Stimulated activated naive CD8-positive, alpha-beta T cell treated with anti-CD3 and anti-CD28 coated beads, Interleukin-15, Interleukin-2, amounts not matched to agents 100 ng/mL and 50 ng/mL, for 24 hours (primary cell): ENCODE measurements around the gene TNS2.
"Not testable (repeated sequence)": the region's sequence is repeated elsewhere in the genome, so short reads cannot be mapped to it uniquely, and the experiment has no call there.

Source experiments
- H3K27ac Mint-ChIP-seq: one replicate; pipeline ENCODE4 v1.8.0; 2021; ENCODE audit warnings: mild to moderate bottlenecking, mixed read lengths
- H3K27me3 Mint-ChIP-seq: one replicate; pipeline ENCODE4 v1.8.0; 2021; ENCODE audit warnings: mixed read lengths
- H3K36me3 Mint-ChIP-seq: one replicate; pipeline ENCODE4 v1.8.0; 2021; ENCODE audit warnings: low read depth, mixed read lengths
- H3K4me1 Mint-ChIP-seq: one replicate; pipeline ENCODE4 v1.8.0; 2021; ENCODE audit warnings: low read depth, mixed read lengths
- H3K4me3 Mint-ChIP-seq: one replicate; pipeline ENCODE4 v1.8.0; 2021; ENCODE audit warnings: mild to moderate bottlenecking, mixed read lengths
- H3K9me3 Mint-ChIP-seq: one replicate; pipeline ENCODE4 v1.8.0; 2021; ENCODE audit warnings: mixed read lengths

Gene TNS2

DNA sequence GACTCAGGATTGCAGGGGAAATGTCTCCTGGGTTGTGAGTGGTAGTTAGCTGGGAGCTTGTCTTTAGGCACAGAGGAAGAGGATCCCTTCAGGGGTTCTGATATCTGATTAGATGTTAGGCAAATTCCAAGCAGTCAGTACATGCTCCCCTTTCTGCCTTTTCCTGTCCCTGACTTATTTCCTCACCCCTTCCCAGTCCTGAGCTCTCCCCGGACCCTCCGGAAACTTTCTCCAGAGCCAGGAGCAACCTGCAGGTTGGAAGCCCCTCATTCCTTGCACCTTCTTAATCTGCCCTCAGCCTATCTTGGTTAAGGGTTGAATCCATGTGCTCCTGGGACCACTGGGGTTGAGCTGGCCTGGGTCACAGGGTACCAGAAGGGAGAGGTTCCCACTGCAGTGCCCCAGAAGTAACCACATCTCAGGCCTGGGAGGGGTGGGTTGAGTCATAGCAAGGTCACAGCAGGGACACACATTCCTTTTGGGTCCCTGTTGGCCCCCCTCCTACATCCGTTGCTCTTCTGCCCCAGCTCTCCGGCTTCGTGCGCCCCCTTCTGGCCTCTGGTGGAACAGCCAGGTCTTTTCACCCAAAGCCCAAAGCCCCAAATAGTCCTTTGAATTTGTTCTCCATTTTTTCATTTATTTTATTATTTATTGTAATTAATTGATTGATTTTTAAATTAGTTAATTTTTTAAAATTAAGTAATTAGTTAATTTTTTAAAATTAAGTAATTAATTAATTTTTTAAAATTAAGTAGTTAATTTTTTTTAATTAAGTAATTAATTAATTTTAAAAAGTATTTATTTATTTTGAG is 49.4 kb downstream of the TNS2 start:
- Mint-ChIP-seq H3K36me3 (no peaks in the 10 kb centered on the region), H3K4me3 (peak overlapping the region; percentile 82), H3K27ac (peak overlapping the region; percentile 92), H3K27me3 (no peaks in the 10 kb centered on the region), H3K9me3 (no peaks in the 10 kb centered on the region), H3K4me1 (peaks cover 66% of the 10 kb centered on the region)

GRCh38 chr12:53100466-53101151 is 50.7 kb downstream of the TNS2 start:
- H3K9me3 Mint-ChIP-seq: no peaks in the 10 kb centered on the region
- no peaks in the 10 kb centered on the region for H3K27me3 Mint-ChIP-seq
- H3K4me1 Mint-ChIP-seq: peaks cover 69% of the 10 kb centered on the region
- no peaks in the 10 kb centered on the region for H3K36me3 Mint-ChIP-seq
- no peak overlapping the region for H3K4me3 Mint-ChIP-seq
- H3K27ac Mint-ChIP-seq: no peak overlapping the region

DNA sequence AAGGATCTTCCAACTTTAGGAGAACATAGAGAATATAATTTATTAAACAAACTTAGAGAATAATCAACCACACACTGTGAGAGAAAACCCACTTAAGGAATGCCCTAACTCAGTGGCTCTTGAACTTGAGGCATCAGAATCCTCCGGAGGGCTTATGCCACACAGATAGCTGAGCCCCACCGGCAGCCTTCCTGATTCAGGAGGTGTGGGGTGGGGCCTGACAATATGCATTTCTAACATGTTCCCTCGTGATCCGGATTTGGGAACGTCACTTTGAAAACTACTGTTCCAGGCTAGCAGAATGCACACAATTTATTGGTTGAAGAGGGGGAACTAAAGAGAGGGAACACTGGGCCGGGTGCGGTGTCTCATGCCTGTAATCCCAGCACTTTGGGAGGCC is 51.4 kb downstream of the TNS2 start:
- H3K4me3 Mint-ChIP-seq: no peak overlapping the region
- no peaks in the 10 kb centered on the region for H3K9me3 Mint-ChIP-seq
- no peaks in the 10 kb centered on the region for H3K36me3 Mint-ChIP-seq
- H3K27me3 Mint-ChIP-seq: no peaks in the 10 kb centered on the region
- peak overlapping the region; percentile 45 for H3K27ac Mint-ChIP-seq
- peaks cover 66% of the 10 kb centered on the region for H3K4me1 Mint-ChIP-seq

- peaks cover 57% of the 10 kb centered on the region for H3K4me1 Mint-ChIP-seq
- no peaks in the 10 kb centered on the region for H3K9me3 Mint-ChIP-seq
- H3K27ac Mint-ChIP-seq: peak overlapping the region; percentile 75
- no peaks in the 10 kb centered on the region for H3K27me3 Mint-ChIP-seq
- no peak overlapping the region for H3K4me3 Mint-ChIP-seq
- H3K36me3 Mint-ChIP-seq: no peaks in the 10 kb centered on the region
Observed at GRCh38 chr12:53101931-53102781, 52.3 kb downstream of the TNS2 start.

- H3K27me3 Mint-ChIP-seq: no peaks in the 10 kb centered on the region
- H3K4me3 Mint-ChIP-seq: peak within 1 kb of the TSS; percentile 45
- peaks cover 49% of the 10 kb centered on the region for H3K4me1 Mint-ChIP-seq
- H3K27ac Mint-ChIP-seq: peak within 1 kb of the TSS; percentile 91
- no peaks in the 10 kb centered on the region for H3K9me3 Mint-ChIP-seq
- no peaks in the 10 kb centered on the region for H3K36me3 Mint-ChIP-seq
Observed at GRCh38 chr12:53102883-53103807, 53.3 kb downstream of the TNS2 start, which contains the start of gene SOAT2. SOAT2 (plus strand) TSS chr12:53103486; CDS start chr12:53103578, 92 bp downstream.

GRCh38 chr12:53103860-53104305 is 54.0 kb downstream of the TNS2 start:
- H3K27ac Mint-ChIP-seq: peak overlapping the region; percentile 58
- H3K27me3 Mint-ChIP-seq: no peaks in the 10 kb centered on the region

GRCh38 chr12:53105256-53105655 is 55.4 kb downstream of the TNS2 start:
- peaks cover 35% of the 10 kb centered on the region for H3K4me1 Mint-ChIP-seq
- no peaks in the 10 kb centered on the region for H3K36me3 Mint-ChIP-seq
- H3K4me3 Mint-ChIP-seq: no peak overlapping the region
- no peaks in the 10 kb centered on the region for H3K27me3 Mint-ChIP-seq
- no peaks in the 10 kb centered on the region for H3K9me3 Mint-ChIP-seq
- H3K27ac Mint-ChIP-seq: no peak overlapping the region

More at GRCh38 chr12:53103860-53104305, 54.0 kb downstream of the TNS2 start:
- peaks cover 41% of the 10 kb centered on the region for H3K4me1 Mint-ChIP-seq
- H3K4me3 Mint-ChIP-seq: no peak overlapping the region
- H3K36me3 Mint-ChIP-seq: no peaks in the 10 kb centered on the region
- H3K9me3 Mint-ChIP-seq: no peaks in the 10 kb centered on the region

- Mint-ChIP-seq H3K9me3 (no peaks in the 10 kb centered on the region), H3K27ac (no peak overlapping the region)
Observed at GRCh38 chr12:53105712-53106439, 56.0 kb downstream of the TNS2 start.

GRCh38 chr12:53107122-53107521 is 57.3 kb downstream of the TNS2 start:
- no peak overlapping the region for H3K27ac Mint-ChIP-seq
- H3K36me3 Mint-ChIP-seq: no peaks in the 10 kb centered on the region
- peaks cover 25% of the 10 kb centered on the region for H3K4me1 Mint-ChIP-seq
- no peaks in the 10 kb centered on the region for H3K27me3 Mint-ChIP-seq
- H3K9me3 Mint-ChIP-seq: no peaks in the 10 kb centered on the region
- H3K4me3 Mint-ChIP-seq: no peak overlapping the region

More at GRCh38 chr12:53105712-53106439, 56.0 kb downstream of the TNS2 start:
- H3K36me3 Mint-ChIP-seq: no peaks in the 10 kb centered on the region
- no peak overlapping the region for H3K4me3 Mint-ChIP-seq
- peaks cover 35% of the 10 kb centered on the region for H3K4me1 Mint-ChIP-seq
- no peaks in the 10 kb centered on the region for H3K27me3 Mint-ChIP-seq

DNA sequence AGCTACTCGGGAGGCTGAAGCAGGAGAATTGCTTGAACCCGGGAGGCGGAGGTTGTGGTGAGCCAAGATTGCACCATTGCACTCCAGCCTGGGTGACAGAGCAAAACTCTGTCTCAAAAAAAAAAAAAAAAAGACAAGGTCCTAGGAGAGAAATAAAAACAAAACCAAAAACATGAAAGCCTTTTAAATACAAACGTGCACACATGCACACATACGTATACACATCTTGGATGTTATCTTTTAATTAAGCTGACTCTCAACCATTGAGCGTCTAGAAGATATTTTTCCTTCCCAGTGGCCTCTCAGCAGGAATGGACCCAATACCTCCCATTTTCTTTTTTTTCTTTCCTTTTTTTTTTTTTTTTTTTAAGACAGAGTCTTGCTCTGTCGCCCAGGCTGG is 62.6 kb downstream of the TNS2 start:
- H3K4me3 Mint-ChIP-seq, H3K27ac Mint-ChIP-seq, H3K9me3 Mint-ChIP-seq, H3K36me3 Mint-ChIP-seq, H3K4me1 Mint-ChIP-seq, H3K27me3 Mint-ChIP-seq: not testable (repeated sequence)

- Mint-ChIP-seq H3K27me3 (no peaks in the 10 kb centered on the region), H3K9me3 (no peaks in the 10 kb centered on the region), H3K27ac (no peak overlapping the region), H3K4me1 (no peaks in the 10 kb centered on the region), H3K4me3 (no peak overlapping the region), H3K36me3 (no peaks in the 10 kb centered on the region)
Observed at GRCh38 chr12:53113136-53113705, 63.4 kb downstream of the TNS2 start.

GRCh38 chr12:53113951-53114350 is 64.1 kb downstream of the TNS2 start:
- Mint-ChIP-seq H3K36me3 (no peaks in the 10 kb centered on the region), H3K9me3 (no peaks in the 10 kb centered on the region), H3K4me1 (no peaks in the 10 kb centered on the region), H3K27ac (no peak overlapping the region), H3K27me3 (no peaks in the 10 kb centered on the region), H3K4me3 (no peak overlapping the region)
